Stimulated activated CD4-positive, alpha-beta T cell treated with anti-CD3 and anti-CD28 coated beads, TNF-alpha, amount 100 ng/mL, for 48 hours (primary cell): ENCODE results near the gene SDF4.

Source experiments
- DNase-seq, 3 donors: peaks; one replicate each; pipeline ENCODE4 v3.0.0-alpha.2; 2020; ENCODE audit warnings: low read depth in 3 of 3

Gene SDF4

DNA sequence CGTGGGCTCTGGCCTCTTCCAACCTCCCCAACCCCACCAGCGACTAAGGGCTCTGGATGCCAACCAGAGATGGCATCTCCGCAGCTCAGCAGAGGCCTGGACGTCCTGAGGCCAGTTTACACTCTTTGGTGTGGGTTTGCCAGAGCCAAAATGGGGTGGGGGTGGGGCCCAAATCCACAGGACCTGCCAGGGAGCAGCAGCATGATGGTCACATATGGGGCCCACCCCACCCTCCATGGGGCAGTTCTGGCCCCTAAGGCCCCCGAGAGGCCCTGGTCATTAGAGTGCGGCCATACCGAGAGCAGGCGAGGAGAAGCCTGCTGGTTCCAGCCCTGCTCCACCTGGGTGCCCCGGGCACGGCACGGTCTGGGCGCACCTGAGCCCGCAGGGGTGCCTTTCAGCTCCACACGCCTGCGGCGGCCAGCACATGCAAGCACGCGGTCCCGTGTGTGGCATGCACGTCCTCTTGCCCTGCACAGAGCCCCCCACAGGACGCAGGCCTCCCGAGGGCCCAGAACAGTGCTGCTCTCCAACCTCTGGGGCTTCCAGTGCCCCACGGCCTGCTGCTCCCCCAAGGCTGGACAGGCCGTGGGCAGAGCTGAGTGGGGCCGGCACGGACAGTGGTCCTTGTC is 9.9 kb upstream of the SDF4 start:
- no peak for DNase-seq

GRCh38 chr1:1240822-1241587 is 9.2 kb upstream of the SDF4 start:
- DNase-seq, result no peak

GRCh38 chr1:1240348-1240732 is 8.5 kb upstream of the SDF4 start:
- DNase-seq, result no peak

- DNase-seq, result no peak
Measured at GRCh38 chr1:1239614-1240347, 8.0 kb upstream of the SDF4 start.

- DNase-seq, result no peak
Measured at GRCh38 chr1:1239227-1239613, 7.4 kb upstream of the SDF4 start.

- no peak for DNase-seq
Measured at GRCh38 chr1:1238702-1239178, 6.9 kb upstream of the SDF4 start.

- no peak for DNase-seq
Measured at GRCh38 chr1:1237874-1238701, 6.3 kb upstream of the SDF4 start.

DNA sequence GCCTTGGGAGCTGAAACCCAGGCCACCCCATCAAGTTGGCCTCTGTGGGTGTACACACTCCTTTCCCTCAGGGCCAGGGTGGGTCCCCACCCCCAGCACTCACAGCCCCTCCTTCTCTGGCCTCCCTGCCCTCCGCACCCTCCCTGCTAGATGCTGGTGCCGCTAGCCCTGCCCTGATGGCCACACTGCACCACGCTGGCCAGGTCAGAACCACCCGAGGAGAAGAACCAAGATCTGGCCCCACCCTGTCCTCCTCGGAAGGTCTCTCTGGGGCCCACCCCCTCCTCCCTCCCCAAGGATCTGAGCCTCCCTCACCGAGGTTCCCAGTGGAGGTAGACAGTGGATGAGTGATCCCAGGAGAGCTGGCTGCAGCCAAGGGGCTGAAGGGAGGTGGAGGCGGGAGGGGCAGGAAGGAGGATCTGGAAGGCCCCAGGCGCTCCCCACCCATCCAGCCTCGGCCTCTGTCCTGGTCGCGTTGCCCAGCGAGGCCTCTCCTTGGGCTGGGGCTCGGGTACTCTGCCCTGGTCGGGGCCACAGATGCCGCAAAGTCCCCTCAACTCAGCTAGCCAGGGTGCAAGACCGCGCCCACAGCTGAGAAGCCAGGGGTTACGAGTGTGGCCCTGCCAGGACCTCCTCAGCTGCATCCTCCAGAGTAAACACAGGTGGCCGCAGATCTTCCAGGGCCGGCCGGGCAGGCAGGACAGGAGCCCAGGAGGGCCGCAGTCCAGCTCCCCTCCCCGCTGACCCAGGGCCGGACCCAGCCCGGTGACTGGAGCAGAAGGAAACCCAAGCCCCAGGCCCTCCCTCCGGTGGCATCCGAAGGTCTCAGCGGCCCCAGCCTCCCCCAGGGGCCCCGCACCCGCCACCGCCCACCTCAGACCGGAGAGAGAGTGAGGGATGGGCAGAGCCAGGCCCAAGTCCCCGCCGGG is 5.4 kb upstream of the SDF4 start:
- no peak for DNase-seq

GRCh38 chr1:1236176-1236763 is 4.5 kb upstream of the SDF4 start:
- DNase-seq, result no peak

GRCh38 chr1:1235016-1235744 is 3.4 kb upstream of the SDF4 start:
- no peak for DNase-seq

GRCh38 chr1:1234180-1234808 is 2.5 kb upstream of the SDF4 start:
- DNase-seq, result no peak

- DNase-seq, result no peak
Measured at GRCh38 chr1:1233567-1233892, 1.7 kb upstream of the SDF4 start.

DNA sequence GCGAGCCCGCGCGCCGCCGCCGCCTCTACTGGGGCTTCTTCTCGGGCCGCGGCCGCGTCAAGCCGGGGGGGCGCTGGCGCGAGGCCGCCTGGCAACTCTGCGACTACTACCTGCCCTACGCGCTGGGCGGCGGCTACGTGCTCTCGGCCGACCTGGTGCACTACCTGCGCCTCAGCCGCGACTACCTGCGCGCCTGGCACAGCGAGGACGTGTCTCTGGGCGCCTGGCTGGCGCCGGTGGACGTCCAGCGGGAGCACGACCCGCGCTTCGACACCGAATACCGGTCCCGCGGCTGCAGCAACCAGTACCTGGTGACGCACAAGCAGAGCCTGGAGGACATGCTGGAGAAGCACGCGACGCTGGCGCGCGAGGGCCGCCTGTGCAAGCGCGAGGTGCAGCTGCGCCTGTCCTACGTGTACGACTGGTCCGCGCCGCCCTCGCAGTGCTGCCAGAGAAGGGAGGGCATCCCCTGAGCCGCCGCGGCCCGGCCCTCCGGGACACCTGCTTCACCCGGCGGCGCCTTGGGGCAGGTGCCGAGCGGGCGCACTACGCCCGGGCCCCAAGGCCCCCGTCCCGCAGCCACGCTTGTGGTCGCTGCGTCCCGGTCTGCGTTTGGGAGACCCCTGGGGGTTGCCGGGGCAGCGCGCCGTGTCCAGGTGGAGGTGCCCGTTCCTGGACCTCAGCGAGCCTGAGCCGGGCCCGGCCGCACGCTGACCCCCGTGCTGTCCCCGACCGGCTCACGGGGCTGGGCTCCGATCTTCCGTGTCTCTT is 1.2 kb upstream of the SDF4 start:
- DNase-seq, result no peak

- DNase-seq, result no peak
Measured at GRCh38 chr1:1232208-1232795, 501 bp upstream of the SDF4 start, which contains the start of gene B3GALT6. B3GALT6 (plus strand) TSS chr1:1232237; CDS start chr1:1232279, 42 bp downstream.

DNA sequence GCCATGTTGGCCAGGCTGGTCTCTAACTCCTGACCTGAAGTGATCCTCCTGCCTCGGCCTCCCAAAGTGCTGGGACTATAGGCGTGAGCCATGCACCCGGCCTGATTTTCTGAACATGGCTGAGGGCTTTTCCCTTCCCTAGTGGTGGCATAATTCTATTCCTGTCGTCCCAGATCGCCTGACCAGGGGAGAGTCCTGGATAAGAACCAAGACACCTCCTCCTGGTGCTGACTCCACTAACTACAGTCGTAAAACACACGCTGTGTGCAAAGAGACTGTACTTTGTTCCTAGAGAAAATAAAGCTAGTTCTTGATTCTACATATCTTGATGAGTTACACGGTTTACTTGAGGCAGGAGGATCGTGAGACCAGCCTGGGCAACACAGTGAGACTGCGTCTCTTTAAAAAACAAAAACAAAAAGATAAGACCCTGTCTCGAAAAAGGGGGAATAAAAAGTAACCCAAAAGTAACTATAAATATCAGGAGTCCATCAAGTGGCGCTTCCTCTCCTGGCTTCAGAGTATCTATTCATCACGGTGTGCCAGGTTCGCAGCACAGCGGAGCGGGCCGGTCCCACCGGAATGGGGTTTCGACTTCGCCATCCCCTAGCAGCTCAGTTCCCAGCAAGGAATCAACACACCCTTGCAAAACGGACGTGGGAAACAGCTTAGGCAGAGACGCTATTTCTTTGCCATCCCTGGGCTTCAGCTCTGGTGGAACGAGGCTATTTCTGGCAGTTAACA is 973 bp downstream of the SDF4 start:
- no peak for DNase-seq

DNA sequence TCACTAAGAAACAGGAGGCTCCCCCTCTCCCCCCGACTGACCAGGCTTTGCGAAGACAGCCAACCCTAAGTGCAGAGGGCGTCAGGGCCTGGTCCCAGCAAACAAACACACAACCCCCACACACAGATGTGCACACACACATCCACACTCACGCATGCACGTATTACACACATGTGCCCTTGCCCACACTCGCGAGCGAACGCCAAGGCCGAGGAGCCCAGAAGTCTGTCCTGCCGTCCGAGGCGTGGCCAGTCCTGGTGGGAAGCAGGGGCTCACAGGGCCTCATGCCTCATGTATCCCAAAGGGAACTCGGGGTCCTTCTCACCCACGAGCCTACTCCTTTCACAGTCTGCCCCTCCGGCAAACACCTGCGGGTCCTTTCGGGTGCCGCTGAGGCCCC is 2.0 kb downstream of the SDF4 start:
- DNase-seq, result no peak

DNA sequence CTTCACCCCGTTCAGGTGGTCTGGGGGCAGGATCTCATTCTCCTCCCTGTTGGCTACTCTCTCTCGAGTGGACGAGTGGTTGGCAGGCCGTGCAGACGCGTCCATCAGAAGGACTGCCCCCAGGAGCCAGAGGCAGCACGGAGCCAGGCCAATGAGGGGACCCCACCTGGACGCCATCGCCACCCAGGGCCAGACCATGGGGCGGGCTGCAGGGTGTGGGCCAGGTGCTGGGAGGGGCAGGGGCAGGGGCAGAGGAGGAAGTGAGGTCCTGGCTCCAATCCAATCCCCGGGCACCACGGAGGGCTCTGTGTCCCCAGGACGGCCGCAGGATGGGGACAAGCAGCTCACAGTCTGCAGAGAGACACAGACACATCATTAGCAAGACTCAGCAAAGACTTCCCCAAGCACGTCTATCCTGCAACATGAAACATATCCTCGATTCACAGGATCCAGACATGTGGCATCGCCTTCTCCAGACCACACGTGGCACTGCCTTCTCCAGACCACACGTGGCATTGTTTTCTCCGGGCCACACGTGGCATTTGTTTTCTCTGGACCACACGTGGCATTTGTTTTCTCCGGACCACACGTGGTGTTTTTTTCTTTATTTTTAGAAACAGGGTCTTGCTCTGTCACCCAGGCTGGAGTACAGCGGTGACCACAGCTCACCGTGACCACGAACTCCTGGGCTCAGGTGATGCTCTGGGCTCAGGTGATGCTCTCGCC is 3.0 kb downstream of the SDF4 start:
- DNase-seq, result no peak
